HG03139 (cell line): ENCODE data around the gene GTF2A1.

ENCODE experiments used
- ATAC-seq: cut with Tn5 transposase; IDR thresholded peaks from one replicate; pipeline ENCODE4 v1.9.1; 2021; ENCODE audit not compliant: unreplicated experiment

The GTF2A1 gene

DNA sequence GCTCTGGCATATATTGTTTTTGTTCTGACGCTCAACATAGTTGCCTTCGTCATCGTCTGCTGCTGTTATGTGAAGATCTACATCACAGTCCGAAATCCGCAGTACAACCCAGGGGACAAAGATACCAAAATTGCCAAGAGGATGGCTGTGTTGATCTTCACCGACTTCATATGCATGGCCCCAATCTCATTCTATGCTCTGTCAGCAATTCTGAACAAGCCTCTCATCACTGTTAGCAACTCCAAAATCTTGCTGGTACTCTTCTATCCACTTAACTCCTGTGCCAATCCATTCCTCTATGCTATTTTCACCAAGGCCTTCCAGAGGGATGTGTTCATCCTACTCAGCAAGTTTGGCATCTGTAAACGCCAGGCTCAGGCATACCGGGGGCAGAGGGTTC, 77.0 kb downstream of the GTF2A1 start:
- ATAC-seq, result no peak

DNA sequence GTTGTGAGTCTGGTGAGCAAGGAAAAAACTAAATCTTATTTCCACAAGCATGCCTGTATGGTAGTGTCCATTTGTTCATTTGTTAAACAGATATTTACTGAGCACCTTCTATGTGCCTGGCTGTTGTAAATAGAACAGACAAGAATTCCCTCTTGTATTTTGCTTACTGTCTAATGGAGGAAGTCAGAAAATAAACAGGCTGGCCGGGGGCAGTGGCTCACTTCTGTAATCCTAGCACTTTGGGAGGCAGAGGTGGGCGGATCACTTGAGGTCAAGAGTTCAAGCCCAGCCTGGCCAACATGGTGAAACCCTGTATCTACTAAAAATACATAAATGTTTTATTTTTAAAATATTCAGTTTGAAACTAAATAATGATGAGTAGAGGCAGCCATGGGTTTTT, 79.3 kb downstream of the GTF2A1 start:
- no peak for ATAC-seq

GRCh38 chr14:81138429-81138828, 82.3 kb downstream of the GTF2A1 start:
- ATAC-seq, result no peak

DNA sequence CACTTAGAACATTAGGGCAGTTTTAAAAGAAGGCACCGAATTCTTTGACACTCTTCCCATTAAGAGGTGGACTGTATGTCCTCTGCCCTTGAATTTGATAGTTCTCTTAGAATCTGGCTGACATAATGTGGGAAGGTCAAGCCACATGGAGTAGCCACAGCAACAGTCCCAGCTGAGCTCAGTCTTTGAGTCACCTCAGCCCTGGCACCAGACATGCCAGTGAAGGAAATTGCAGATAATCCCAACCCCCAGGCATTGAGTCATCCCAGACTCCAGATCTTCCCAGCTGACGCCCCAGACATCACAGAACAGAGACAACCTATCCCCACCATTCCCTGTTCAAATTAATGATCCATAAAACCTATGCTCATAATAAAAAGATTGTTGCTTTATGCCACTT, 83.4 kb downstream of the GTF2A1 start:
- ATAC-seq, result no peak

- no peak for ATAC-seq
Measured at GRCh38 chr14:81133400-81133799, 87.4 kb downstream of the GTF2A1 start.

DNA sequence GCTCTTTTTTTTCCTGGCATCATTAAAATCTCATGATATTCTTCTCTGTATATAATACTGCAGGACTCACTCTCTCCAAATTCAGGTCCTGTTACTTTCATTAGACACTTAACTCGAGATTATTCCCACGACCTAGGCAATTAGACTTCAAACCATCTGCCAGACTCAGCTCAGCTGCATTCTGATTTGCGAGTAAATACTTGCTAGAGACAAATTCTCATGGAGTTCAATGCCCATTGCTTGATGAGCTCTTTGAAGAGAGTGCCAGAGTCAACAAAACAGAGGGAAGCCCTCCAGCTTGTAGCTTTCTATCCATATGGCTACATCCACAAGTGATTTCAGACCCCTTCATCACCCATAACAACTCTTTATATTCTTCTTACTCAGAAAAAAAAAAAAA, 88.3 kb downstream of the GTF2A1 start:
- no peak for ATAC-seq

DNA sequence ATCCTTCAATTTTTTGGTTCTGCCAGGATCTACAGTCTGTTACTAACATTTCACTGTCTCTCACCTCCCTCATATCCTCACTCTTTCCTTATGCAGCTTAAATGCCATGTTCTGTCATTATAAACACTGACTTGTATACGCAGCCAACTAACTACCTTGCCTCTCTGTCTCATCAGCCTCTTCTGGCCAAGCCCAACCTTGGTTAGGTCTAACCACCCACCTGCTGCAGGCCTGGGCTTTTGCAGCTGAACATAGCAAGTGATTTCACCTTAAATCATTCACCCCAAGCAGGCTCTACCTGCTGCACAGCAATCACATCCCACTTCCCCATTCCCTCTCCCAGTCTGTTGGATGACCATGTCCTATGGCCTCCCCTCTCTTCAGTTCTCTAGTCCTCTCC, 91.5 kb downstream of the GTF2A1 start:
- no peak for ATAC-seq

GRCh38 chr14:81127785-81128184, 93.0 kb downstream of the GTF2A1 start:
- ATAC-seq, result no peak

GRCh38 chr14:81125536-81125935, 95.2 kb downstream of the GTF2A1 start:
- ATAC-seq, result no peak
